Measurements from ENCODE around the gene CTTNBP2NL.

DNA sequence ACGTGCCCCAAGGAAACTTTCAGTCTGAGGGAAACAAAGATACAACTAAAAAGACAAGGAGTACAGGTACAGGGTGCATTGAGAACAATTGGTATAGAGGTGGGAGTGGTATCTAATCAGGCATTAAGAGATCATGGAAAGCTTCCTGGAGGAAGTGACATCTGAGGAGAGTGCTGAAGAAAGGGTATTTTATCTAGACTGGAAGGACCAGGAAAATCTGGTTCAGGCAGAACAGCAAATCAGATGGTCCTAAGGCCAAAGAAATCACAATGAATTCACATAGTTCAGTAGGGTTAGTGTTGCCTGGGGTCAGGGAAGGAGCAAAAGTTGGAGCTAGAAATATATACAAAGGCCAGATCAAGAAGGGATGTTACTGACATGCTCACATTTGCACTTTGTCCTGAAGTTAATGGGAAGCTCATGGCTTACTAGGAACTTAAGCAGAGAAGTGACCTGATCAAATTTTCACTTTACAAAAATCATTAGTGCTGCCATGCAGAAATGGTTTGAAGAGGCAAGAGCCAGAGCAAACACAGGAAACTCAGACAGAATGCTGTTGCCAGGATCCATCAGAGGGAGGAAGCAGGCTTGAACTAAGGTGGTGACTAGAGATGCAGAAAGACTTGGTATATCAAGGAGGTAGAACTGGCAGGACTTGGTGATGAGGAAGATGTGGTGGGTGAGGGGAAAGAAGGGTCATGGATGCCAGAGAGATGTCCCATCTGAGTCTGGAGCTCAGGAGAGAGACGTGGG lies 14.5 kb upstream of the CTTNBP2NL start:
- TF ChIP-seq, protein P1, sequence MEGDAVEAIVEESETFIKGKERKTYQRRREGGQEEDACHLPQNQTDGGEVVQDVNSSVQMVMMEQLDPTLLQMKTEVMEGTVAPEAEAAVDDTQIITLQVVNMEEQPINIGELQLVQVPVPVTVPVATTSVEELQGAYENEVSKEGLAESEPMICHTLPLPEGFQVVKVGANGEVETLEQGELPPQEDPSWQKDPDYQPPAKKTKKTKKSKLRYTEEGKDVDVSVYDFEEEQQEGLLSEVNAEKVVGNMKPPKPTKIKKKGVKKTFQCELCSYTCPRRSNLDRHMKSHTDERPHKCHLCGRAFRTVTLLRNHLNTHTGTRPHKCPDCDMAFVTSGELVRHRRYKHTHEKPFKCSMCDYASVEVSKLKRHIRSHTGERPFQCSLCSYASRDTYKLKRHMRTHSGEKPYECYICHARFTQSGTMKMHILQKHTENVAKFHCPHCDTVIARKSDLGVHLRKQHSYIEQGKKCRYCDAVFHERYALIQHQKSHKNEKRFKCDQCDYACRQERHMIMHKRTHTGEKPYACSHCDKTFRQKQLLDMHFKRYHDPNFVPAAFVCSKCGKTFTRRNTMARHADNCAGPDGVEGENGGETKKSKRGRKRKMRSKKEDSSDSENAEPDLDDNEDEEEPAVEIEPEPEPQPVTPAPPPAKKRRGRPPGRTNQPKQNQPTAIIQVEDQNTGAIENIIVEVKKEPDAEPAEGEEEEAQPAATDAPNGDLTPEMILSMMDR (IDR thresholded peaks at IDR 0.05), result no peak
- no peak for TF ChIP-seq POLR2A (IDR thresholded peaks at IDR 0.05)
